ENCODE data around the gene STK32A. TPM values are rescaled to one million over a fixed set of nuclear protein-coding genes. Genes with fewer than 3 reads are reported as not detected.
A peak's percentile ranks its signal among the peaks of the same experiment; 100 is the strongest.

Gene STK32A
- total RNA-seq, 1 experiment from 2014 or later = 6.8 TPM

- no TSS peak for BruUV-seq (replicated peaks)
- CTCF ChIA-PET = no interaction called here
- intact Hi-C loops (cut with micrococcal nuclease) = no loop called here
These were observed 30.2 kb upstream of the STK32A start for GRCh38 chr5:147204576-147204975.

GRCh38 chr5:147208134-147208533 lies 26.7 kb upstream of the STK32A start:
- H3K4me3 ChIP-seq (ENCODE audit: low read length) = no peak overlapping the region
- ChIA-PET CTCF (no interaction called here), POLR2A (ENCODE audit: unreplicated experiment) (no interaction called here)
- intact Hi-C loops (cut with micrococcal nuclease) = no loop called here
- no peaks in the 10 kb centered on the region for H3K4me1 ChIP-seq (ENCODE audit: insufficient read depth, low read length)
- H3K27ac ChIP-seq (ENCODE audit: low read length) = no peak overlapping the region
- no peak overlapping the region for H3K4me2 ChIP-seq (ENCODE audit: low read length)
- TF ChIP-seq EZH2phosphoT487 (IDR thresholded peaks at IDR 0.05; ENCODE audit: borderline replicate concordance, low read length) (no peak), CTCF (conservative IDR thresholded peaks at IDR 0.05; ENCODE audit: low read depth, low read length) (no peak), EZH2 (IDR thresholded peaks at IDR 0.05; ENCODE audit: low read length, unreplicated experiment) (no peak)
- 0 out of 2 replicates have a peak, but pooled peaks cover 3% of the 10 kb centered on the region for H3K27me3 ChIP-seq (ENCODE audit: low read length)
- H3K79me2 ChIP-seq (ENCODE audit: low read length) = no peaks in the 10 kb centered on the region
- BruUV-seq (replicated peaks) = no TSS peak
- H3K36me3 ChIP-seq (ENCODE audit: low read depth, low read length) = no peaks in the 10 kb centered on the region
- no peaks in the 10 kb centered on the region for H3K9me2 ChIP-seq (replicated peaks; ENCODE audit: low read length)
- no peaks in the 10 kb centered on the region for H3F3A ChIP-seq (ENCODE audit: low read length, unreplicated experiment)
- ATAC-seq (no peak), DNase-seq (peak; percentile 4)
- H4K20me1 ChIP-seq (ENCODE audit: low read length) = no peaks in the 10 kb centered on the region
- H2AFZ ChIP-seq (ENCODE audit: low read length) = no peak overlapping the region
- H3K9ac ChIP-seq (ENCODE audit: low read length) = no peak overlapping the region
- no peaks in the 10 kb centered on the region for H3K9me3 ChIP-seq (ENCODE audit: low read length)

More at GRCh38 chr5:147204576-147204975, 30.2 kb upstream of the STK32A start:
- Histone ChIP-seq H3K9ac (ENCODE audit: low read length) (no peak overlapping the region), H3K36me3 (ENCODE audit: low read depth, low read length) (no peaks in the 10 kb centered on the region), H3K4me3 (ENCODE audit: low read length) (no peak overlapping the region), H3K9me2 (replicated peaks; ENCODE audit: low read length) (no peaks in the 10 kb centered on the region), H3K79me2 (ENCODE audit: low read length) (no peaks in the 10 kb centered on the region), H3F3A (ENCODE audit: low read length, unreplicated experiment) (no peaks in the 10 kb centered on the region), H3K9me3 (ENCODE audit: low read length) (no peaks in the 10 kb centered on the region), H3K4me1 (ENCODE audit: insufficient read depth, low read length) (no peaks in the 10 kb centered on the region), H2AFZ (ENCODE audit: low read length) (no peak overlapping the region), H3K27ac (ENCODE audit: low read length) (no peak overlapping the region), H4K20me1 (ENCODE audit: low read length) (no peaks in the 10 kb centered on the region), H3K27me3 (ENCODE audit: low read length) (peaks cover 20% of the 10 kb centered on the region), H3K4me2 (ENCODE audit: low read length) (no peak overlapping the region)
- TF ChIP-seq EZH2phosphoT487 (IDR thresholded peaks at IDR 0.05; ENCODE audit: borderline replicate concordance, low read length) (no peak), CTCF (conservative IDR thresholded peaks at IDR 0.05; ENCODE audit: low read depth, low read length) (no peak), EZH2 (IDR thresholded peaks at IDR 0.05; ENCODE audit: low read length, unreplicated experiment) (no peak)
- ATAC-seq (no peak), DNase-seq (no peak)
- POLR2A ChIA-PET (ENCODE audit: unreplicated experiment) = no interaction called here

GRCh38 chr5:147216552-147217154 lies 18.2 kb upstream of the STK32A start:
- H4K20me1 ChIP-seq (ENCODE audit: low read length) = no peaks in the 10 kb centered on the region
- H3K4me3 ChIP-seq (ENCODE audit: low read length) = no peak overlapping the region
- no peak for TF ChIP-seq CTCF (conservative IDR thresholded peaks at IDR 0.05; ENCODE audit: low read depth, low read length)
- no peak for TF ChIP-seq EZH2 (IDR thresholded peaks at IDR 0.05; ENCODE audit: low read length, unreplicated experiment)
- TF ChIP-seq EZH2phosphoT487 (IDR thresholded peaks at IDR 0.05; ENCODE audit: borderline replicate concordance, low read length) = no peak
- peaks cover 5% of the 10 kb centered on the region for H3K4me1 ChIP-seq (ENCODE audit: insufficient read depth, low read length)
- H3K36me3 ChIP-seq (ENCODE audit: low read depth, low read length) = no peaks in the 10 kb centered on the region
- no peaks in the 10 kb centered on the region for H3K9me2 ChIP-seq (replicated peaks; ENCODE audit: low read length)
- no peaks in the 10 kb centered on the region for H3F3A ChIP-seq (ENCODE audit: low read length, unreplicated experiment)
- DNase-seq = peak; percentile 66
- H3K9me3 ChIP-seq (ENCODE audit: low read length) = no peaks in the 10 kb centered on the region
- no TSS peak for BruUV-seq (replicated peaks)
- no peak overlapping the region for H3K9ac ChIP-seq (ENCODE audit: low read length)
- intact Hi-C loops (cut with micrococcal nuclease) = loop anchor here (10.0 kb wide), 1 partner anchor 1032 kb away; the partner anchor contains the start of gene LARS1
- no peaks in the 10 kb centered on the region for H3K79me2 ChIP-seq (ENCODE audit: low read length)
- no peak overlapping the region for H3K27ac ChIP-seq (ENCODE audit: low read length)
- POLR2A ChIA-PET (ENCODE audit: unreplicated experiment) = no interaction called here
- H3K27me3 ChIP-seq (ENCODE audit: low read length) = 0 out of 2 replicates have a peak, but pooled peaks cover under 1% of the 10 kb centered on the region
- peak overlapping the region; percentile 42 for H3K4me2 ChIP-seq (ENCODE audit: low read length)
- CTCF ChIA-PET = no interaction called here
- peak; percentile 100 for ATAC-seq
- 0 out of 2 replicates have a peak overlapping the region, but pooled peaks have one; percentile 19 for H2AFZ ChIP-seq (ENCODE audit: low read length)
